ENCODE data around the gene CHGA.
A peak's percentile ranks its signal among the peaks of the same experiment; 100 is the strongest.

CHGA gene

GRCh38 chr14:92930737-92931602 is 8.0 kb downstream of the CHGA start:
- DNase-seq (ENCODE audit: low read depth), result peak; percentile 5

- DNase-seq (ENCODE audit: low read depth), result no peak
Observed at GRCh38 chr14:92931681-92932447, 8.9 kb downstream of the CHGA start.

GRCh38 chr14:92932448-92933395 is 9.8 kb downstream of the CHGA start:
- DNase-seq (ENCODE audit: low read depth), result no peak

GRCh38 chr14:92933481-92933880 is 10.5 kb downstream of the CHGA start:
- no peak for DNase-seq (ENCODE audit: low read depth)

- DNase-seq (ENCODE audit: low read depth), result no peak
Observed at GRCh38 chr14:92934196-92935085, 11.5 kb downstream of the CHGA start.

- DNase-seq (ENCODE audit: low read depth), result no peak
Observed at GRCh38 chr14:92935446-92935845, 12.5 kb downstream of the CHGA start.

GRCh38 chr14:92936085-92936484 is 13.1 kb downstream of the CHGA start:
- DNase-seq (ENCODE audit: low read depth), result no peak

GRCh38 chr14:92937051-92937937 is 14.3 kb downstream of the CHGA start:
- no peak for DNase-seq (ENCODE audit: low read depth)

GRCh38 chr14:92938235-92938875 is 15.4 kb downstream of the CHGA start:
- no peak for DNase-seq (ENCODE audit: low read depth)

GRCh38 chr14:92938890-92939671 is 16.1 kb downstream of the CHGA start:
- DNase-seq (ENCODE audit: low read depth), result no peak

GRCh38 chr14:92939699-92940098 is 16.7 kb downstream of the CHGA start:
- no peak for DNase-seq (ENCODE audit: low read depth)

GRCh38 chr14:92940543-92940942 is 17.6 kb downstream of the CHGA start:
- no peak for DNase-seq (ENCODE audit: low read depth)

GRCh38 chr14:92941531-92941930 is 18.6 kb downstream of the CHGA start:
- DNase-seq (ENCODE audit: low read depth), result no peak

- no peak for DNase-seq (ENCODE audit: low read depth)
Observed at GRCh38 chr14:92942136-92942535, 19.2 kb downstream of the CHGA start.

GRCh38 chr14:92942576-92942975 is 19.6 kb downstream of the CHGA start:
- no peak for DNase-seq (ENCODE audit: low read depth)

- DNase-seq (ENCODE audit: low read depth), result no peak
Observed at GRCh38 chr14:92942976-92943710, 20.2 kb downstream of the CHGA start.

GRCh38 chr14:92943855-92944570 is 21.1 kb downstream of the CHGA start:
- no peak for DNase-seq (ENCODE audit: low read depth)

Measured in iris pigment epithelial cell (primary cell).